GM15510 (cell line): ENCODE measurements around the gene ADAMTSL3.

Experiments
- POLR2A ChIP-seq: IDR thresholded peaks from 3 replicates; pipeline ENCODE4 v1.6.1; 2011; ENCODE audit warnings: borderline replicate concordance; ENCODE audit not compliant: insufficient read length; ENCODE audit errors: extremely low read depth

The ADAMTSL3 gene

DNA sequence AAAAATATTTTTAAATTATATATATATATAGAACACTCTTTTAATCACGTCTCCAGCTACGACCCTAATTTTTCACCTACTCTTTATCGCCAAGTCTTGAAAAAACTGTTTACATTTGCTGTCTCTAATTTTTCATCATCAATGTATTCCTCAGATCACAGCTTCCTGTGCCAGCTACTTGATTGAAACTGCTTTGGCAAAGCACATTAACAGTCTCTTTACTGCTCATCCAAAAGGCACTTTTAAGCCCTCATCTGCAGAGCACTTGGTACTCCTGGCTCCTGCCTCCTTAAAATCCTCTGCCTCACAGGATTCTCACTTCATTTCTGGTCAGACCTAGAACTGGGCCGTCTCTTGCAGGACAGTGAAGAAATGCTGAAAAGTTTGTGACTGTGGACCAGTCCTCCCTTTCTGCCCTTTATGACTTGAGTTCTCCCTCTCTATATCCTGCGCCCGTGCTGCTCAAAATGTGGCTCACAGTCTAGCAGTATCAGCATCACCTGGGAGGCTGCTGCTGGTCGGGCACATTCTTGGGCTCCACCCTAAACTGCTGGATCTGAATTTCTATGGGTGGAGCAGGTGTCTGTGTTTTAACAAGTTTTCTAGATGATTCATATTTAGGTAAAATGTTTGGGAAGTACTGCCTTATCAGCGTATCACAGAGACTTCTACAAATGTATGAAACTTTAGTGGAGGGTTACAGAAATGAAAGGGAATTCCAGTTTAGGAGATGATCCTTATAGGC lies 196.8 kb downstream of the ADAMTSL3 start:
- no peak for TF ChIP-seq POLR2A

- no peak for TF ChIP-seq POLR2A
Observed at GRCh38 chr15:83853232-83853631, 199.3 kb downstream of the ADAMTSL3 start.

GRCh38 chr15:83854321-83854720 lies 200.4 kb downstream of the ADAMTSL3 start:
- TF ChIP-seq POLR2A = no peak

GRCh38 chr15:83854950-83855707 lies 201.2 kb downstream of the ADAMTSL3 start:
- no peak for TF ChIP-seq POLR2A

DNA sequence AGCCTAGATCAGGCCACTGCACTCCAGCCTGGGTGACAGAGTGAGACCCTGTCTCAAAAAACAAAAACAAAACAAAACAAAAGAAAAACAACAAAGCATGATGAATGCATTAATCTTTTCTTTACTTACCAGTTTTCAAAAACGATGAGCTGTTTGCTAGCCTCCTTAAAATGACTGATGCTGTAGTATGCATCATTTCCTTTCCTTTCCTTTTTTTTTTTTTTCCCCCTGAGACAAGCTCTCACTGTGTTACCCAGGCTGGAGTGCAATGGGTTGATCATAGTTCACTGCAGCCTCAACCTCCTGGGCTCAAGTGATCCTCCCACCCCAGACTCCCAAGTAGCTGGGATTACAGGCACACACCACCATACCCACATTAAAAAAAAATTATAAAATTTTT lies 202.0 kb downstream of the ADAMTSL3 start:
- no peak for TF ChIP-seq POLR2A

- no peak for TF ChIP-seq POLR2A
Observed at GRCh38 chr15:83858820-83859505, 205.0 kb downstream of the ADAMTSL3 start.

GRCh38 chr15:83866692-83867091 lies 212.8 kb downstream of the ADAMTSL3 start:
- no peak for TF ChIP-seq POLR2A

DNA sequence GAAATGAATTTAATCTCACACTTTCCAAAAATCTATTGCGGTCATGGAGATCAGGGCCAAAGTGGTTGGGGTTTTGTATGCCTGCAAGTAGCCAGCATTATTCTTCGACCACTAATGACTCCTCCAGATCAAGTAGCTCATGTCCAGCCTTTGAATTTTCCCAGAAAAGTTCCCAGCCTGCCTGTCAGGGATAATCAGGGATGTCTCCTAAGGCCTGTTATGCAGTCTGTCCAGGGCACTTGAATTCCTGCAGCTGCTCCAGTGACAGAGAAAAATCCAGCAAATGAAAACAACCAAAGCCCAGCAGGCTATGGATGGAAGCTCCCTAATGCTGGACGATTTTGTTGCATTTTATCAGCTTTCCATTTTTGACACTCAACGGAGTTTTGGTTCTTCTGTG lies 215.4 kb downstream of the ADAMTSL3 start:
- TF ChIP-seq POLR2A = no peak

DNA sequence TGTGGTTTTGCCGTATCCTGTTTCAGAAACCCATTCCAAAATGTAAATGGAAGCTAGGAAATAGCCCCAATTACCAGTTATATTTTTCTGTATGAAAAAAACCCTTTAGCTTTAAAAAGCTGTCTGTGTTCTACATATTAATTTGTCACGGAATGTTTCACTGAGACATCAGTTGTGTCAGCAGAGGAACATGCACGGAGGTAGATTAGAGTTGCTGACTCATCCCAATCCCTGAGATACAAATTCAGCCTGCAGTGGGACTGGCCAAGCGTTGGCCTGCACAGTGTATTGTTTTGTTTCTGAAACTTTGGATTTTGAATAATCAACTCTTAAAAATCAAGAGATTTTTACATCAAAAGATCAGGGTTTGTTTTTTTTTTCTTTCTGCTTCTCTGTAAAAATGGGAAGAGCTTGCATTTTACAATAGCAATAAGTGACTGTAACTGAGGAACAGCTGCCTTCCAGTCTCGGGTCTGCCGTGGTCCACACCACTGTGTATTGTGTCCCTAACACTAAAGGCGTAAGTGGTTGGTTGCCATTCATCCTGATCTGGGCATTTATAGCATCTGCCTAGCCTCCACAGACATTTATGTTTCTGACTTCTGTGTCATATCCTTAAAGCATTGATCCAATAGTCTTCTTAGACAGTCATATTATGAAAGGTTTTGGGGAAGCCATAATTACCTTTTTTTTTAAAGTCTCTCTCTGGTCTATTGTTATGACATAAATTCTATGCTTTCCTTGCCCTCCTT lies 218.1 kb downstream of the ADAMTSL3 start:
- no peak for TF ChIP-seq POLR2A

- TF ChIP-seq POLR2A = no peak
Observed at GRCh38 chr15:83873966-83874365, 220.0 kb downstream of the ADAMTSL3 start.

DNA sequence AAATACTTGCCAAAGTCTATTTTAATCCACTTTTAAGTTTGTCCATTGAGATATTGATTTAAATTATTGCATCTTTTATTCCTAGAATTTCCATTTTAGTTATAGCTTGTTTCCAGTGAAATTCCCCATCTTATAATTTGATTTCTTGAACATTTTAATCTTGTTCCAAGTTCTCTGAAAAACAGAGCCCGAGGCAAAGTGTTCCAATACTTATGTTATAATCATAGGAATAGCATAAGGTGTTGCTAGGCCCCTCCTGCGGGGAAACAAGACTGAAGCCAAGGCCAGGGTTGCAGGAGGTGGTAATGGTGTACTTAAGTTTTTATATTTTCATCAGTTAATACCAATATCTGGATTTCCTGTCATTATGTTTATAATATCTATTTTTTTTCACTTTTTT lies 226.6 kb downstream of the ADAMTSL3 start:
- TF ChIP-seq POLR2A = no peak

GRCh38 chr15:83881156-83881555 lies 227.2 kb downstream of the ADAMTSL3 start:
- no peak for TF ChIP-seq POLR2A

DNA sequence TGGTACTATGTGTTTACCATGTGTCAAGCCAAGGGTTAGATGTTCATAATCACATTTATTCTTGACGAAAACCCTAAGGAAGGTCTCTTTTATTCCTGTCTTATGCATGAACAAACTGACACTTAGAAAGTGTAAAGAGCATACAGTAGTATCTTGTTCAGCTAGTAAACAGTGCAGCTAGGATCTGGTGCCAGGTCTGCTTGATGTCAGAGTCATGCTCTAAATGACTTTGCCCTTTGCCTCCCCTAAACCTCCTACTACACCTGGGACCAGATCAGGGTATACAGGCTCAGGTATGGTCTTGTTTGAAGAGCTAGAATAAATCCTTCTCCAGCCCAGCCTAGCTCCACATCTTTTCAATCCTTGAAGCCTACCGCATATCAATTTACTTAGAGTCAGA lies 232.4 kb downstream of the ADAMTSL3 start:
- no peak for TF ChIP-seq POLR2A

DNA sequence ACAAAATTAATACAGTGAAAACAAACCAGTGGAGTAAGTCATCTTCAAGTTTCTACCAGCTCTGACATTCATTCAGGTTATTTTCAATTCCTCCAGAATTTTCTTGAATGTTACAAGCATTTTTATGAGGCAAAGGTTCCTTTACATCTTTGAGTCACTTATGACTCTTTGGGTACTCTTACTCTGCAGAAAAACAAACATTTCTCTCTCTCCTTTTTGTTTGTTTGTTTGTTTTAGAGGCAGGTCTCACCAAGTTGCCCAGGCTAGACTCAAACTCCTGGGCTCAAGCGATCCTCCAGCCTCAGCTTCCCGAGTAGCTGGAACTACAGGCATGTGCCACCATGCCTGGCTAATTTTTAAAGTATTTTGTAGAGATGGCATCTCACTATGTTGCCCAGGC lies 233.5 kb downstream of the ADAMTSL3 start:
- TF ChIP-seq POLR2A = no peak

DNA sequence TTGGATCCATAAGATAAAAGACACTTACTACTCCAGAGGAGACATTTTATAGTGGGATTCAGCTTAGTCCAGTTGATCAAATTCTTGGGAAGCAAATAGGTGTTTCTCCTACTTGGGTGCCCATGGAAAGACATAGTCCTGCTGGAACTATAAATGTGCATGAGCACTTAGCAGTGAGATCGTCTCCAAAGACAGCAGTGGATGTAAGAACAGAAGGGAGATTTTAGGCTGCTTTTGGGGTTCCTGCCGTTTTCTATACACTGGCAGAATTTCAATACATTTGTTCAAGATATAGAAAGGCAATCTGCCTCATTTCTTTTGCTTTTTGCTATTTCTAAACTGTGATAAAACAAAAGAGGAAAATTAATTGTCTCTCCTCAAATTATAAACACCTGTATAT lies 234.0 kb downstream of the ADAMTSL3 start:
- no peak for TF ChIP-seq POLR2A

DNA sequence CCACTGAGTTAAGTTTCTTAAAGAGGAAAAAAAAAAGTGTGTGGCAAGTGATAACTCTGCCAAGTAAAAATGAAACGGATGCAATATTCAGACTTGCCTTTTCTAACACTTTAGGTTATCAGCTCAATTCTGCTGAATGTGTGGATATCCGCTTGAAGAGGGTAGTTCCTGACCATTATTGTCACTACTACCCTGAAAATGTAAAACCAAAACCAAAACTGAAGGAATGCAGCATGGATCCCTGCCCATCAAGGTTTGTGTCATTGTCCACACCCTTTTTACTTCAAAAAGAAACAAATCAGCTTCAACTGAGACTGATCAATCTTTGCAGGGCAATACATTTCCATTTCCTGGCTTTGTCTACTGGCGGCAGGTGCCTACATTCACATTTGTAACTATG lies 236.1 kb downstream of the ADAMTSL3 start:
- TF ChIP-seq POLR2A = no peak

DNA sequence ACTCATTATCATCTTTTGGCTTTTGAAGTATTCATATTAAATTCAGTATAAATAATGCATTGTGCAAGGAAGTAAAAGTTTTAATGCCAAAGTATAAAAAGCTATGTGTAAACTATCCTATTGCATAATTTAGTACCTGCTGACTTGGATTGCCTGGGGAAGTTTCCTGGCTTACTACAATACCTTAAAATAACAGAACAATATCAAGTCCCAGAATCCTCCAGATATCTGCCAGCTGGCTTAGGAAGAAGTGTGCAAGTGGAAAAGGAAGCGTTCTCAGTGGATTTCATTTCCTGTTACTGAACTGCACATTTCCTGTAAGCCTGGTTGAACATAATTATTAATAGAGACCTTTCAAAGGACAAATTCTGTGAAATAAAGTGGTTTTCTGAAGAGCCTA lies 236.7 kb downstream of the ADAMTSL3 start:
- TF ChIP-seq POLR2A = no peak
